ENCODE measurements around the gene LMBRD1. TPM values are rescaled to one million over a fixed set of nuclear protein-coding genes. Genes with fewer than 3 reads are reported as not detected.
A peak's percentile ranks its signal among the peaks of the same experiment; 100 is the strongest.

The LMBRD1 gene
- total and polyA plus RNA-seq, 2 donors from 2014 or later = 91.3 to 102 TPM

DNA sequence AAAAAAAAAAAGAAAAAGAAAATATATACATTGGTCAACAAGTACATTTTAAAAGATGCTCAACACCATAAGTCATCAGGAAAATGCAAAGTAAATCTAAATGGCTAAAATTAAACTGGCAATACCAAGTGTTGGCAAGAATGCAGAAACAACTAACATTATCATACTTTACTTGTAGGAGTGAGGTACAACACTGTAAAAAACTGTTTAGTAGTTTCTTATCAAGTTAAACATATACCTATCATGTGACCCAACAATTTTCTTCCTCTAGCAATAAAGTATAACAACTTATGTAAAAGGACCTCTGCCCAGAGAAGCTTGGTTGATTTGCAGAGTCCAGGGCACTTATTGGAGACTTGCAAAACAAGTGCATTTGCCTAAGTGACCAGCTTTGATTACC is 40.4 kb downstream of the LMBRD1 start:
- no peaks in the 10 kb centered on the region for H3K36me3 ChIP-seq (ENCODE audit: control insufficient read depth in 2 of 3, insufficient read depth in 3 of 3, low read length in 3 of 3)
- TF ChIP-seq, protein P1, sequence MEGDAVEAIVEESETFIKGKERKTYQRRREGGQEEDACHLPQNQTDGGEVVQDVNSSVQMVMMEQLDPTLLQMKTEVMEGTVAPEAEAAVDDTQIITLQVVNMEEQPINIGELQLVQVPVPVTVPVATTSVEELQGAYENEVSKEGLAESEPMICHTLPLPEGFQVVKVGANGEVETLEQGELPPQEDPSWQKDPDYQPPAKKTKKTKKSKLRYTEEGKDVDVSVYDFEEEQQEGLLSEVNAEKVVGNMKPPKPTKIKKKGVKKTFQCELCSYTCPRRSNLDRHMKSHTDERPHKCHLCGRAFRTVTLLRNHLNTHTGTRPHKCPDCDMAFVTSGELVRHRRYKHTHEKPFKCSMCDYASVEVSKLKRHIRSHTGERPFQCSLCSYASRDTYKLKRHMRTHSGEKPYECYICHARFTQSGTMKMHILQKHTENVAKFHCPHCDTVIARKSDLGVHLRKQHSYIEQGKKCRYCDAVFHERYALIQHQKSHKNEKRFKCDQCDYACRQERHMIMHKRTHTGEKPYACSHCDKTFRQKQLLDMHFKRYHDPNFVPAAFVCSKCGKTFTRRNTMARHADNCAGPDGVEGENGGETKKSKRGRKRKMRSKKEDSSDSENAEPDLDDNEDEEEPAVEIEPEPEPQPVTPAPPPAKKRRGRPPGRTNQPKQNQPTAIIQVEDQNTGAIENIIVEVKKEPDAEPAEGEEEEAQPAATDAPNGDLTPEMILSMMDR (IDR thresholded peaks at IDR 0.05; ENCODE audit: borderline replicate concordance, extremely low read depth, insufficient read depth) = no peak
- FAIRE-seq = no peak
- intact Hi-C loops (cut with DNase I) = no loop called here
- H3K4me1 ChIP-seq (ENCODE audit: control insufficient read depth in 2 of 3, insufficient read depth in 2 of 3, low read depth in 1 of 3, low read length in 3 of 3) = no peaks in the 10 kb centered on the region
- H3K9ac ChIP-seq (ENCODE audit: low read length in 3 of 3) = no peak overlapping the region
- H3K9me3 ChIP-seq (ENCODE audit: control insufficient read depth in 2 of 3, insufficient read depth in 1 of 3, low read length in 3 of 3) = no peaks in the 10 kb centered on the region
- no peaks in the 10 kb centered on the region for H3K27me3 ChIP-seq (ENCODE audit: control insufficient read depth, insufficient read depth, low read length)
- no peak for DNase-seq
- no peak overlapping the region for H3K27ac ChIP-seq (ENCODE audit: low read depth in 2 of 2, low read length in 2 of 2)
- no peak overlapping the region for H3K4me3 ChIP-seq (ENCODE audit: low read length in 3 of 3)

DNA sequence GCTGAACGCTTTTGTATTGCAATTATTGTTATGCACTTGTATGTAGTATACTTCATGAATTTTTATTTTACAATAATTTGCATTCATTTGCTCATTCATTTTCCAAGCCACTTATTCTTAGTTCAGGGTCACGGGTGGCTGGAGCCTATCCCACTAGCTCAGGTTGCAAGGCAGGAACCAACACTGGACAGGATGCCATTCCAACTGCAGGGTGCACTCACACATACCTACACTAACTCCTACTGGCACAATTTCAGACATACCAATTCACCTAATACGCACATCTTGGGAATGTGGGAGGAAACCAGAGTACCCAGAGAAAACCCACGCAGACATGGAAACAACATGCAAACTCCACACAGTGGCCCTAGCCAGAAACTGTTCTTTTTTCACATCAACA is 61.8 kb downstream of the LMBRD1 start:
- no peak for FAIRE-seq
- peak in 1 of 5 donors; percentile 14 for DNase-seq
- H3K4me1 ChIP-seq (ENCODE audit: control insufficient read depth in 2 of 3, insufficient read depth in 2 of 3, low read depth in 1 of 3, low read length in 3 of 3) = no peaks in the 10 kb centered on the region
- H3K27me3 ChIP-seq (ENCODE audit: control insufficient read depth, insufficient read depth, low read length) = no peaks in the 10 kb centered on the region
- intact Hi-C loops (cut with DNase I) = no loop called here
- H3K9me3 ChIP-seq (ENCODE audit: control insufficient read depth in 2 of 3, insufficient read depth in 1 of 3, low read length in 3 of 3) = no peaks in the 10 kb centered on the region
- H3K36me3 ChIP-seq (ENCODE audit: control insufficient read depth in 2 of 3, insufficient read depth in 3 of 3, low read length in 3 of 3) = no peaks in the 10 kb centered on the region
- H3K4me3 ChIP-seq (ENCODE audit: low read length in 3 of 3) = no peak overlapping the region
- TF ChIP-seq, protein P1 (IDR thresholded peaks at IDR 0.05; ENCODE audit: borderline replicate concordance, extremely low read depth, insufficient read depth) = no peak
- H3K27ac ChIP-seq (ENCODE audit: low read depth in 2 of 2, low read length in 2 of 2) = no peak overlapping the region
- H3K9ac ChIP-seq (ENCODE audit: low read length in 3 of 3) = no peak overlapping the region

DNA sequence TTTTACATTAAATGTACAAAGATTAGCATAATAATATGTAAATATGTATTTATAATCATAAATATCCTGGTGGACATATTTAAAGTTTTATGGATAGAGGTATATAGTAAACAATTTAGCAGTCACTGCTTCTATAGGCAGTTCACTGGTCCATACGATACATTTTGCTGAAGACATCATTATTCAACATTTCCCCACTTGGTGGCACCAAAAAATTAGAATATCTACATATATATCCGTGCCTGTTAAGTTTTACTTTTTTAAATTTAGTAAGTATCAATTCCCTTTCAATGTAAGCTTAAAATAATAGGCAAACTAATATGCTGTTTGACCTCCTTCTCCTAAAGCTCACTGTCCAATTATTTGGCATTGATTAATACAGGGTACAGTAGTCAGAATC is 64.2 kb downstream of the LMBRD1 start:
- intact Hi-C loops (cut with DNase I) = no loop called here
- Histone ChIP-seq H3K36me3 (ENCODE audit: control insufficient read depth in 2 of 3, insufficient read depth in 3 of 3, low read length in 3 of 3) (no peaks in the 10 kb centered on the region), H3K4me3 (ENCODE audit: low read length in 3 of 3) (no peak overlapping the region), H3K9me3 (ENCODE audit: control insufficient read depth in 2 of 3, insufficient read depth in 1 of 3, low read length in 3 of 3) (no peaks in the 10 kb centered on the region), H3K27ac (ENCODE audit: low read depth in 2 of 2, low read length in 2 of 2) (no peak overlapping the region), H3K4me1 (ENCODE audit: control insufficient read depth in 2 of 3, insufficient read depth in 2 of 3, low read depth in 1 of 3, low read length in 3 of 3) (no peaks in the 10 kb centered on the region), H3K27me3 (ENCODE audit: control insufficient read depth, insufficient read depth, low read length) (no peaks in the 10 kb centered on the region), H3K9ac (ENCODE audit: low read length in 3 of 3) (no peak overlapping the region)
- peak; percentile 70 for FAIRE-seq
- peak in 2 of 5 donors; percentile 5 to 22 for DNase-seq
- TF ChIP-seq, protein P1 (IDR thresholded peaks at IDR 0.05; ENCODE audit: borderline replicate concordance, extremely low read depth, insufficient read depth) = no peak

DNA sequence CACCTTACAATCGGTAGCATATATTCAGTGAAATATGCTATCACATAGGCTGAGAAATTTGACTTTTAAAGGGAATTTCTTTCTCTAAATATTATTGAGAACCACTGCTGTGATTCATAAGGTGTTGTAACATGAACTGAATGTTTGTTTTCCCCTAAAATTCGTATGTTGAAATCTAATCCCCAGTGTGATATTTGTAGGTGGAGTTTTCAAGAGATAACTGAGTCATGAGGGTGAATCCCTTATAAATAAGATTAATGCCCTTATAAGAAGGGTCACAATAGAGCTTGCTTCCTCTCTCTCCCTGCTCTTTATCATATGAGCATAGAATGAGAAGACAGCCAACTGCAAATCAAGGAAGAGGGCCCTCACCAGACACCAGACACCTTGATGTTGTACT is 64.8 kb downstream of the LMBRD1 start:
- Histone ChIP-seq H3K9me3 (ENCODE audit: control insufficient read depth in 2 of 3, insufficient read depth in 1 of 3, low read length in 3 of 3) (no peaks in the 10 kb centered on the region), H3K36me3 (ENCODE audit: control insufficient read depth in 2 of 3, insufficient read depth in 3 of 3, low read length in 3 of 3) (no peaks in the 10 kb centered on the region), H3K27me3 (ENCODE audit: control insufficient read depth, insufficient read depth, low read length) (no peaks in the 10 kb centered on the region), H3K4me3 (ENCODE audit: low read length in 3 of 3) (no peak overlapping the region), H3K4me1 (ENCODE audit: control insufficient read depth in 2 of 3, insufficient read depth in 2 of 3, low read depth in 1 of 3, low read length in 3 of 3) (no peaks in the 10 kb centered on the region), H3K9ac (ENCODE audit: low read length in 3 of 3) (no peak overlapping the region), H3K27ac (ENCODE audit: low read depth in 2 of 2, low read length in 2 of 2) (no peak overlapping the region)
- FAIRE-seq (no peak), DNase-seq (no peak)
- intact Hi-C loops (cut with DNase I) = no loop called here
- TF ChIP-seq, protein P1 (IDR thresholded peaks at IDR 0.05; ENCODE audit: borderline replicate concordance, extremely low read depth, insufficient read depth) = no peak
